Stimulated activated CD4-positive, alpha-beta T cell treated with anti-CD3 and anti-CD28 coated beads, Interleukin-12 subunit alpha, Interleukin-12 subunit beta, amount 100 ng/mL, for 4 hours (primary cell): Measurements from ENCODE around the gene GGCT.

Experiments used
- DNase-seq: peaks from one replicate; pipeline ENCODE4 v3.0.0-alpha.2; 2020

Gene GGCT

GRCh38 chr7:30459591-30460245 is 44.9 kb downstream of the GGCT start:
- DNase-seq = no peak

- DNase-seq = no peak
Measured at GRCh38 chr7:30458311-30458710, 46.3 kb downstream of the GGCT start.

- DNase-seq = no peak
Measured at GRCh38 chr7:30453921-30454320, 50.7 kb downstream of the GGCT start.

- DNase-seq = no peak
Measured at GRCh38 chr7:30453016-30453415, 51.6 kb downstream of the GGCT start.

- DNase-seq = no peak
Measured at GRCh38 chr7:30452280-30452930, 52.2 kb downstream of the GGCT start.

- no peak for DNase-seq
Measured at GRCh38 chr7:30451539-30452279, 52.9 kb downstream of the GGCT start.

GRCh38 chr7:30450983-30451497 is 53.6 kb downstream of the GGCT start:
- DNase-seq = no peak

GRCh38 chr7:30450240-30450982 is 54.2 kb downstream of the GGCT start:
- DNase-seq = no peak

GRCh38 chr7:30448461-30449189 is 56.0 kb downstream of the GGCT start:
- DNase-seq = no peak

- no peak for DNase-seq
Measured at GRCh38 chr7:30447466-30447865, 57.2 kb downstream of the GGCT start.
